Body of pancreas (tissue), 4 donors: ENCODE results near the gene SLC16A5. TPM values are rescaled to one million over a fixed set of nuclear protein-coding genes. Genes with fewer than 3 reads are reported as not detected.
"Not testable (repeated sequence)": the region's sequence is repeated elsewhere in the genome, so short reads cannot be mapped to it uniquely, and the experiment has no call there.

ENCODE experiments used
- ATAC-seq: fragments of 150-250 bp; one replicate; pipeline ENCODE4 v1.9.1; 2016
- DNase-seq, 4 donors: peaks; one replicate each; pipeline ENCODE4 v3.0.0-alpha.2; 2019
- H3K27ac ChIP-seq, 4 donors: fragments of 200-600 bp; sonication (generic); 1 replicate in 3 of 4; 2 replicates in 1 of 4; pipeline versions ENCODE4 v1.5.1 to v1.6.1; 2016 to 2019; ENCODE audit warnings: mild to moderate bottlenecking in 1 of 4, mixed read lengths in 1 of 4, moderate library complexity in 1 of 4
- H3K27me3 ChIP-seq, 2 donors: fragments of 200-600 bp; sonication (generic); one replicate each; pipeline ENCODE4 v1.6.0; 2016; ENCODE audit warnings: mild to moderate bottlenecking in 1 of 2
- H3K36me3 ChIP-seq, 2 donors: fragments of 200-600 bp; sonication (generic); replicated peaks in 1 of 2; 2 replicates each; pipeline ENCODE4 v1.5.1; 2016; ENCODE audit warnings: low read depth in 2 of 2; ENCODE audit not compliant: insufficient read depth in 1 of 2
- H3K4me1 ChIP-seq: fragments of 200-600 bp; sonication (generic); one replicate; pipeline ENCODE4 v1.6.0; 2016
- H3K4me3 ChIP-seq, 2 donors: fragments of 200-600 bp; sonication (generic); 1 replicate in 1 of 2; 2 replicates in 1 of 2; pipeline ENCODE4 v1.5.1; 2016 to 2019
- H3K9me3 ChIP-seq, 3 donors: fragments of 200-600 bp; sonication (generic); 1 replicate in 2 of 3; 2 replicates in 1 of 3; pipeline ENCODE4 v1.5.1; 2016
- CTCF ChIP-seq, 7 experiments: fragments of 450-650 bp in 4 of 7; fragments of 200-600 bp in 3 of 7; sonication (generic) in 3 of 7; IDR thresholded peaks; one replicate each; pipeline ENCODE4 v1.5.1; 2016 to 2019; ENCODE audit warnings: antibody characterized with exemption in 7 of 7
- POLR2A ChIP-seq, 3 donors: fragments of 450-650 bp; IDR thresholded peaks; one replicate each; pipeline ENCODE4 v1.6.1; 2016; ENCODE audit warnings: antibody characterized with exemption in 3 of 3, mild to moderate bottlenecking in 2 of 3
- WGBS, 2 donors: methylation state at CpG; one replicate each; pipeline ENCODE4 v1.1.5; 2017; 5-methylcytosine and 5-hydroxymethylcytosine counted together
- intact Hi-C: fragments of 100-400 bp; cut with DNase I; formaldehyde crosslinking; loops from one replicate; pipeline ENCODE4 v1.15.1; 2023
- total RNA-seq, 2 donors: library from RNA; depleted of rRNA; stranded (reverse); fragments of >200 nt; gene quantifications; one replicate each; pipeline ENCODE4 v1.1.0, GENCODE V29; 2016

SLC16A5 gene
- total RNA-seq, 2 donors from 2014 or later = 2.1 to 14.8 TPM

DNA sequence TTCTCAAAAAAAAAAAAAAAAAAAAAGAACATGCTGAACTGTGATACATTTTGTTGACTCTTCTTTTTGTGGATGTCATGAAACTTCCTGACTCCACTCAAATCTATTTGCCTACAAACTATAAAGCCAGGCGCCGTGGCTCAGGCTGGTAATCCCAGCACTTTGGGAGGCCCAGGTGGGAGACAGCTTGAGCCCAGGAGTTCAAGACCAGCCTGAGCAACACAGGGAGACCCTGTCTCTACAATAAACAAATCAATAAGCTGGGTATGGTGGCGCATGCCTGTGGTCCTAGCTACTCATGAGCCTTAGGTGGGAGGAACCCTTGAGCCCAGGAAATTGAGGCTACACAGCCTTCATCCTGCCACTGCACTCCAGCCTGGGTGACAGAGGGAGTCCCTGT, 45.2 kb downstream of the SLC16A5 start:
- TF ChIP-seq POLR2A (IDR thresholded peaks at IDR 0.05) (no peak), CTCF (IDR thresholded peaks at IDR 0.05) (no peak)
- intact Hi-C loops = no loop called here
- no peak for DNase-seq

DNA sequence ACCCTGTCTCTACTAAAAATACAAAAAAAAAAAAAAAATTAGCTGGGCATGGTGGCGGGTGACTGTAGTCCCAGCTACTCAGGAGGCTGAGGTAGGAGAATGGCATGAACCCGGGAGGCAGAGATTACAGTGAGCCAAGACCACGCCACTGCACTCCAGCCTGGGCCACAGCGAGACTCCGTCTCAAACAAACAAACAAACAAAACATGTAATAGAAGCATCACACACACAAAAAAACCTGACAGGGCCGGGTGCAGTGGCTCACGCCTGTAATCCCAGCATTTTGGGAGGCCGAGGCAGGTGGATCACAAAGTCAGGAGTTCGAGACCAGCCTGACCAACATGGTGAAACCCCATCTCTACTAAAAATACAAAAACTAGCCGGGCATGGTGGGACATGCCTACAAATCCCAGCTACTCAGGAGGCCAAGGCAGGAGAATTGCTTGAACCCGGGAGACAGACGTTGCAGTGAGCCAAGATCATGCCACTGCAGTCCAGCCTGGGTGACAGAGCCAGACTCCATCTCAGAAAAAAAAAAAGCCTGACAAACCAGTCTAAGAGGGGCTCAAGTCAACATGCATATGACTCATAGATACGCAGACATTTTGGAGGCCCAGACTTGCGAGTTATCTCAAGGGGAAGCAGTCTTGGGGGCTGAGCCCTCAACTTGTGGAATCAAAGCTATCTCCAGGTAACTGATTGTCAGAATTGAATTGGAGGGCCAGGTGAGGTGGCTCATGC, 46.0 kb downstream of the SLC16A5 start:
- 84 to 86% methylated on average over 14 of the region's 14 CpGs for WGBS, 2 donors
- H3K4me1 ChIP-seq = peaks cover 18% of the 10 kb centered on the region
- H3K4me3 ChIP-seq, H3K36me3 ChIP-seq, H3K9me3 ChIP-seq, DNase-seq, H3K27me3 ChIP-seq, H3K27ac ChIP-seq, intact Hi-C loops, ATAC-seq: not testable (repeated sequence)

More for the DNA sequence above, 45.2 kb downstream of the SLC16A5 start:
- Histone ChIP-seq H3K9me3 (no peaks in the 10 kb centered on the region), H3K4me3 (no peak overlapping the region), H3K27ac (no peak overlapping the region), H3K36me3 (no peaks in the 10 kb centered on the region), H3K4me1 (peaks cover 18% of the 10 kb centered on the region), H3K27me3 (no peaks in the 10 kb centered on the region)
- ATAC-seq = no peak
- WGBS, 2 donors = 89 to 98% methylated on average over 2 to 3 of the region's 3 CpGs

- intact Hi-C loops = no loop called here
- WGBS, 2 donors = 80 to 85% methylated on average over 5 of the region's 5 CpGs
- H3K27ac ChIP-seq = no peak overlapping the region
- TF ChIP-seq POLR2A (IDR thresholded peaks at IDR 0.05) (no peak), CTCF (IDR thresholded peaks at IDR 0.05) (no peak)
- H3K4me1 ChIP-seq = peaks cover 14% of the 10 kb centered on the region
- no peak overlapping the region for H3K4me3 ChIP-seq
- ATAC-seq (no peak), DNase-seq (no peak)
- H3K9me3 ChIP-seq = no peaks in the 10 kb centered on the region
- no peaks in the 10 kb centered on the region for H3K36me3 ChIP-seq
- H3K27me3 ChIP-seq = no peaks in the 10 kb centered on the region
These were observed 47.7 kb downstream of the SLC16A5 start for GRCh38 chr17:75135452-75135851.

GRCh38 chr17:75135946-75136345, 48.2 kb downstream of the SLC16A5 start:
- no peak overlapping the region for H3K27ac ChIP-seq
- intact Hi-C loops = no loop called here
- no peak overlapping the region for H3K4me3 ChIP-seq
- TF ChIP-seq POLR2A (IDR thresholded peaks at IDR 0.05) (no peak), CTCF (IDR thresholded peaks at IDR 0.05) (no peak)
- ATAC-seq (no peak), DNase-seq (no peak)
- no peaks in the 10 kb centered on the region for H3K9me3 ChIP-seq
- H3K27me3 ChIP-seq = no peaks in the 10 kb centered on the region
- 83 to 91% methylated on average over 8 of the region's 8 CpGs for WGBS, 2 donors
- H3K4me1 ChIP-seq = peaks cover 9% of the 10 kb centered on the region
- no peaks in the 10 kb centered on the region for H3K36me3 ChIP-seq

- DNase-seq, H3K4me1 ChIP-seq, intact Hi-C loops, H3K4me3 ChIP-seq, H3K27me3 ChIP-seq, ATAC-seq, H3K9me3 ChIP-seq, H3K27ac ChIP-seq, H3K36me3 ChIP-seq: not testable (repeated sequence)
- 85 to 86% methylated on average over 9 of the region's 9 CpGs for WGBS, 2 donors
These were observed 50.0 kb downstream of the SLC16A5 start for GRCh38 chr17:75137762-75138161.

DNA sequence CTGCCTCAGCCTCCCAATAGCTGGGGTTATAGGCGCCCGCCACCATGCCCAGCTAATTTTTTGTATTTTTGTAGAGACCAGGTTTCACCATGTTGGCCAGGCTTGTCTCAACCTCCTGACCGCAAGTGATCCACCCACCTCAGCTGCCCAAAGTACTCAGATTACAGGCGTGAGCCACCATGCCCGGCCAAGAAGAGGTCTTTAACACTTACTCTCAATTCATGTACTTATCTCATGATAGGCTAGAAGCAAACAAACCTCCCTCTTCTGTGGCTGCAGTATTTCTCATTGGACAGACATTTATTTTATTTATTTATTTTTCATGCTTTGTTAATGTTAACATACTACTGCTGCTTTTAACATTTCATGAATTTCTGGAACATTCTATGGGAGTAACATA, 50.8 kb downstream of the SLC16A5 start:
- intact Hi-C loops = no loop called here
- DNase-seq = no peak
- Histone ChIP-seq H3K27ac (no peak overlapping the region), H3K9me3 (no peaks in the 10 kb centered on the region), H3K4me3 (no peak overlapping the region), H3K36me3 (no peaks in the 10 kb centered on the region), H3K27me3 (no peaks in the 10 kb centered on the region), H3K4me1 (no peaks in the 10 kb centered on the region)
- 86 to 90% methylated on average over 5 of the region's 5 CpGs for WGBS, 2 donors
- TF ChIP-seq POLR2A (IDR thresholded peaks at IDR 0.05) = no peak
- TF ChIP-seq CTCF (IDR thresholded peaks at IDR 0.05) = no peak
- no peak for ATAC-seq
